Endothelial cell of umbilical vein (primary cell): Measurements from ENCODE around the gene HIVEP3.

Experiments
- CTCF ChIP-seq, 2 donors: IDR thresholded peaks; 1 replicate in 1 of 2; 2 replicates in 1 of 2; pipeline ENCODE4 v1.5.1; 2011; ENCODE audit warnings: low read length in 2 of 2, mild to moderate bottlenecking in 2 of 2, moderate library complexity in 2 of 2, control low read depth in 1 of 2, inconsistent platforms in 1 of 2, low read depth in 1 of 2; ENCODE audit not compliant: insufficient read depth in 1 of 2; ENCODE audit errors: extremely low read depth in 1 of 2
- EZH2 ChIP-seq: IDR thresholded peaks from 2 replicates; pipeline ENCODE4 v1.6.1; 2012; ENCODE audit warnings: borderline replicate concordance, low read depth, mild to moderate bottlenecking, moderate library complexity, low read length, inconsistent platforms; ENCODE audit not compliant: severe bottlenecking
- MAX ChIP-seq: IDR thresholded peaks from 2 replicates; pipeline ENCODE4 v1.6.1; 2011; ENCODE audit not compliant: insufficient read depth, insufficient read length
- POLR2A ChIP-seq: IDR thresholded peaks from 2 replicates; pipeline ENCODE4 v1.6.1; 2012; ENCODE audit warnings: low read depth, mild to moderate bottlenecking, control low read depth, low read length
- POLR2AphosphoS5 ChIP-seq: IDR thresholded peaks from 2 replicates; pipeline ENCODE4 v1.6.1; 2012; ENCODE audit warnings: low read depth, mild to moderate bottlenecking, control low read depth, low read length, moderate library complexity; ENCODE audit not compliant: insufficient read depth

GRCh38 chr1:41788427-41788826 is 130.3 kb downstream of the HIVEP3 start:
- TF ChIP-seq CTCF (IDR thresholded peaks at IDR 0.05; ENCODE audit: extremely low read depth in 1 of 2, insufficient read depth in 1 of 2, low read depth in 1 of 2, low read length in 2 of 2) (no peak), EZH2 (no peak), POLR2AphosphoS5 (no peak), MAX (no peak), POLR2A (no peak)
